ENCODE measurements around the gene HEATR1. TPM values are rescaled to one million over a fixed set of nuclear protein-coding genes. Genes with fewer than 3 reads are reported as not detected.
A peak's percentile ranks its signal among the peaks of the same experiment; 100 is the strongest.
"Not testable (repeated sequence)": the region's sequence is repeated elsewhere in the genome, so short reads cannot be mapped to it uniquely, and the experiment has no call there.

Gene HEATR1
- total RNA-seq, 1 donor from 2014 or later, result 12.8 TPM

- TF ChIP-seq CTCF (IDR thresholded peaks at IDR 0.05; ENCODE audit: borderline replicate concordance), result no peak
- peaks cover 17% of the 10 kb centered on the region for H3K9me3 ChIP-seq (replicated peaks)
- intact Hi-C loops (cut with micrococcal nuclease), result no loop called here
- no peak for DNase-seq
- no peak overlapping the region for H3K4me3 ChIP-seq
- H3K27me3 ChIP-seq (ENCODE audit: low read depth), result peaks cover 10% of the 10 kb centered on the region
- no peaks in the 10 kb centered on the region for H3K4me1 ChIP-seq
- no peaks in the 10 kb centered on the region for H3K36me3 ChIP-seq
- H3K27ac ChIP-seq (replicated peaks), result no peak overlapping the region
Observed at GRCh38 chr1:236619398-236619797, 15.1 kb upstream of the HEATR1 start.

- no peak for TF ChIP-seq CTCF (IDR thresholded peaks at IDR 0.05; ENCODE audit: borderline replicate concordance)
- no peaks in the 10 kb centered on the region for H3K36me3 ChIP-seq
- intact Hi-C loops (cut with micrococcal nuclease), result no loop called here
- no peak for DNase-seq
- no peak overlapping the region for H3K27ac ChIP-seq (replicated peaks)
- peaks cover 10% of the 10 kb centered on the region for H3K27me3 ChIP-seq (ENCODE audit: low read depth)
- no peaks in the 10 kb centered on the region for H3K4me1 ChIP-seq
- no peak overlapping the region for H3K4me3 ChIP-seq
- peaks cover 17% of the 10 kb centered on the region for H3K9me3 ChIP-seq (replicated peaks)
Observed at GRCh38 chr1:236618507-236618906, 14.2 kb upstream of the HEATR1 start.

- TF ChIP-seq CTCF (IDR thresholded peaks at IDR 0.05; ENCODE audit: borderline replicate concordance), result no peak
- peaks cover 15% of the 10 kb centered on the region for H3K27me3 ChIP-seq (ENCODE audit: low read depth)
- no peak overlapping the region for H3K27ac ChIP-seq (replicated peaks)
- H3K4me3 ChIP-seq, result no peak overlapping the region
- H3K9me3 ChIP-seq (replicated peaks), result no peaks in the 10 kb centered on the region
- no peak for DNase-seq
- no peaks in the 10 kb centered on the region for H3K36me3 ChIP-seq
- intact Hi-C loops (cut with micrococcal nuclease), result no loop called here
- H3K4me1 ChIP-seq, result no peaks in the 10 kb centered on the region
Observed at GRCh38 chr1:236615399-236616148, 11.3 kb upstream of the HEATR1 start.

- TF ChIP-seq CTCF (IDR thresholded peaks at IDR 0.05; ENCODE audit: borderline replicate concordance), result no peak
- Histone ChIP-seq H3K4me3 (no peak overlapping the region), H3K4me1 (peaks cover 5% of the 10 kb centered on the region), H3K27me3 (ENCODE audit: low read depth) (peaks cover 8% of the 10 kb centered on the region), H3K36me3 (no peaks in the 10 kb centered on the region), H3K27ac (replicated peaks) (no peak overlapping the region), H3K9me3 (replicated peaks) (no peaks in the 10 kb centered on the region)
- intact Hi-C loops (cut with micrococcal nuclease), result no loop called here
- DNase-seq, result no peak
Observed at GRCh38 chr1:236612349-236612748, 8.0 kb upstream of the HEATR1 start.

GRCh38 chr1:236608930-236609726, 4.8 kb upstream of the HEATR1 start:
- no peaks in the 10 kb centered on the region for H3K9me3 ChIP-seq (replicated peaks)
- no peak overlapping the region for H3K4me3 ChIP-seq
- no peaks in the 10 kb centered on the region for H3K36me3 ChIP-seq
- intact Hi-C loops (cut with micrococcal nuclease), result no loop called here
- H3K27me3 ChIP-seq (ENCODE audit: low read depth), result peaks cover 5% of the 10 kb centered on the region
- peaks cover 13% of the 10 kb centered on the region for H3K4me1 ChIP-seq
- peak; percentile 66 for TF ChIP-seq CTCF (IDR thresholded peaks at IDR 0.05; ENCODE audit: borderline replicate concordance)
- peak; percentile 42 for DNase-seq
- no peak overlapping the region for H3K27ac ChIP-seq (replicated peaks)

GRCh38 chr1:236607597-236607996, 3.3 kb upstream of the HEATR1 start:
- H3K4me3 ChIP-seq; intact Hi-C loops (cut with micrococcal nuclease); H3K27me3 ChIP-seq (ENCODE audit: low read depth); H3K9me3 ChIP-seq (replicated peaks); DNase-seq; H3K27ac ChIP-seq (replicated peaks); H3K36me3 ChIP-seq: not testable (repeated sequence)
- peaks cover 29% of the 10 kb centered on the region for H3K4me1 ChIP-seq
